Umbilical cord (tissue), 2 donors: ENCODE results near the gene DNHD1. TPM values are rescaled to one million over a fixed set of nuclear protein-coding genes. Genes with fewer than 3 reads are reported as not detected.

Source experiments
- DNase-seq: peaks from one replicate; pipeline ENCODE4 v3.0.0-alpha.2; 2015; ENCODE audit warnings: low spot score
- total RNA-seq: library from RNA; depleted of rRNA; stranded (reverse); fragments of >200 nt; gene quantifications from one replicate; pipeline ENCODE4 v1.2.3, GENCODE V29; 2014; ENCODE audit warnings: low replicate concordance; ENCODE audit not compliant: insufficient read depth

Gene DNHD1, protein sequence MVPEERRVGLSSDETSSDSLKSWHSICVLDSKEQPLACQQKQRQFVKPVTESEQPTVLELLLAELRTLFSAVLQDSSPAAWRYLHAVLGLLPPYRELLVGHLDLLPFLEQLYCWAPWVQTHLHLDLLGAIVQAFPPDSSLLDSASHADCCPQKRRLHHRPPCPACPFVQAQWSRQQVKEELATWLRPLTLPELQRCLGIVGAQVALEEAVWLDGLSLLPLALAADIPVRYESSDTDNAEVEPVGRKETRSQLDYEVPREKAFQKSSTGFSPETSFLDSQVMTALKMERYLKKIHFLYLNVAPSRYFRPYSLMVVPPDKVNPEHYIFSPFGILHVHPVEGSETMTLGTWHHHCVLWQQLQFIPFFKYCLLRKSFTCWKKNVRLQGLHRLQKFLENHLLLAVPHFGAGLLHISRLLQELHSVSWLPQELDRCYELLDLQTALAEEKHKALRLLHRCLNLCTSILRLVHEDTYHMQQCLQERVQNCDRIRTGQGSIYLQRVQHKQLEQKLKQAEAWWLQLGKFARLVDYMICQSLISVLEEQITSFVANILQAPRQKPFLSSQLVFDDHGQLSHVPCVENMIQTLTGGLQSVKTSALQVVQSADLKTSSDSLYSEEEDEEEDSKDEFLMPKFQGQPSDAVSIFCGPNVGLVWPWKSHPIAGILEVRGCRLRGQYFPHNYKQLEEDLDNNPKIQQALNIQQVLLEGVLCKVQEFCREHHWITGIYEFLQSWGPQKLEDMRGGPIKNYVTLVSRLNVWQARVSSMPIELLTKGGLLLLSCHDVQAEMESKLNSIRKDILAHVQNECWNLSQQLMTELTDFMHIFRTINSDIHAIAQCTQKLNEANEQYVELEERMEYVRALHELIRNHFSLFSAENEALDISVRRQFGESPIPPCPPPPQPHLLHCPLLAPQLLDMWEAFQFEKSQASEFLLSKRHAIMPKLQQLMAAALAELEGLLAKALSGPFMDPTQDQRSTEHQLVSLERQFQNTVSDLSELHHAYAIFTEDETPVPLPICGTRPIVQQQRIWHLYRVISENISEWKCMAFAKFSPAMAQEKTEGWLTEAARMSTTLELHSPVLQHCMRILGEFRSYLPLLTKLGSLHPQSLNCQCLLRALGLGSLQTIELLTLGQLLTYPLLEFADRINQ (N-terminal part only)
- 9.1 TPM for total RNA-seq

DNA sequence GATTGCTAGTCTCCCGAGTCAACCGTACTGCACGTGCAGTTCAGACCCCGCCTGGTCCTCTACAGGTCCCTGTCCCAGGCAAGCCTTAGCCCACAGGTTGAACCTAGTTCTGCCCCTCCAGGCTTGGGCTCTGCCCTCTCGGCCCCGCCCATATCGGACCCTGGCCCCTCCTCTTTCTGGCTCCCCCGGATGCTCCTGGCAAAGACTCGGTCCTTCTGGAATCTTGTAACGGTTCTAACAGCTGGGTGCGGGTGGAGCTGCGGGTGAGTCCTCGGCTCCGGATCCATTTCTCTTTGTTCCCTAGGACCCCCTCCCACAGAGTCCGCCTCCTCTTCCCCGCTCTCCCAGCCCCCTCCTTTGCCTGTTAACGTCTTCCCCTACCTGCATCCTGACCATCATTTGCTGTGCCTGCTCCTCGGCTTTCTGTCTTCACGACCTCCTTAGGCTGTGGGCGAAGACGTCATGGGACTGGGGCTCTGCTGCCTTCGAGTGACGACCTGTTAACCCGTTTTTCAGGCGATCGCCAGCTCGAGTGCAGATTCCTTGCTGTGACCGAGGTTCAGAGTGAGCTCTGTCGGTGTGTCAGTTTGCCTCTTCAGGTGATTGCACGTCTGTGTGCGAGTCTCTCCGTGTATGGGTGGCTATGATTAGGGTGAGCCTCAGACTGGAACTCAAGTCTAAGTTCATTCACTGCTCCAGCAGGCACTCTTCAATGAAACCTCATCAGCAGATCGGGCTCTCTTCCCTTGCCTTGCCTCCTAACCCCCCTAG lies at the start of gene DNHD1:
DNHD1 (plus strand) TSS at position 212 of the 771 bp plus-strand sequence. CDS start 936 bp downstream, outside the sequence.
- DNase-seq: no peak

DNA sequence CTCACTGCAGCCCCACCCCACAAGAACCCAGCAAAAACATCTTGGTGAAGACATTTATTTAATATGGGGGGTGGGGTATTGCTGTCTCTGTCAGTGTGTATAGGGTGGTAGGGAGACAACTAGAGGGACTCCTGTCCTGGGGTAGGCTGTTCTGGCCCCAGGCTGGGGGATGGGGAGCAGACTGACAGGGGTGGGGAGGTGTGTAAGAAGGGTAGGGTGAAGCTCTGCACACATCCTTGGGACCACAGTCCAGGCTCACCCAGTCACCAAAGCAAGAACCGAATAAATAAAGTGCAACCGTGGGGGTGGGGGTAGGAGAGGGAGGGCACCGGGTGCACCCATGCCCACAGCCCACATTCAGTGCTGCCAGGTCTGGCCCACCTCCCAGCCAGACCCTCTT lies 48.5 kb upstream of the DNHD1 start:
- no peak for DNase-seq

DNA sequence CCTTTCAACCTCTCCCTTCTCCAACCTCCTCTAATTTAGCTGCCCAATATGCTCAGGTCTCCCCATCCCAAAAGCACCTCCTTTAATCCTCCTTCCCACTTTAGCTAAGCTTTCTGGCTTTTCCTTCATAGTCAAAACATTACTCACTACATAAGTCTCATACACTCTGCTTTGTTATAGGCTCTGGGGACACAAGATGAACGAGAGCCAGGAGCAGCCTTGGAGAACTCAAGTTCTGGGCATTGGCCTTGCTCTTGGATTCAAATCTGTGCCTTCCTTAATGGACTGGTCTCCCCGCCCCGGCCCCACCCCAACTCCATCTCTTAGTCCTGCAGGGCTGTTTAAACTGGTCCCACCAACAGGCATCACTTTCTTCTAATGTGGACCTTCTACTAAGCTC lies 44.9 kb upstream of the DNHD1 start:
- DNase-seq: no peak

DNA sequence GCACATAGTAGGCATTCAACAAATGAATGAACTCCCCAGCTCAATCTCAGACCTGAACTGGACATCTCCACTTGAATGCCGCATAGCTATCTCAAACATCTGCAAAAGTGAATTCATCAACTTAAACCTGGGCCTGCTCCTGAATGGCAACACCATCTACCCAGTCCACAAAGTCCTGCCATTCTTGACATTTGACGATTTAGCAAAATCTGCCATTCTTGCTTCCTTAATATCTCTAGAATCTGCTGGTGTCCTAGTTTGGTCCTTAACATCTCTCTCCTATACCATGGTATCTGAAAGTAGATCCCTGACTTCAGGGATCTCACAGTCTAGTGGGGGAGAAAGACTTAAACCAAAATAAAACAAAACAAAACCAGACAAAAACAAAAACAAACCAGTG lies 43.9 kb upstream of the DNHD1 start:
- DNase-seq: no peak

DNA sequence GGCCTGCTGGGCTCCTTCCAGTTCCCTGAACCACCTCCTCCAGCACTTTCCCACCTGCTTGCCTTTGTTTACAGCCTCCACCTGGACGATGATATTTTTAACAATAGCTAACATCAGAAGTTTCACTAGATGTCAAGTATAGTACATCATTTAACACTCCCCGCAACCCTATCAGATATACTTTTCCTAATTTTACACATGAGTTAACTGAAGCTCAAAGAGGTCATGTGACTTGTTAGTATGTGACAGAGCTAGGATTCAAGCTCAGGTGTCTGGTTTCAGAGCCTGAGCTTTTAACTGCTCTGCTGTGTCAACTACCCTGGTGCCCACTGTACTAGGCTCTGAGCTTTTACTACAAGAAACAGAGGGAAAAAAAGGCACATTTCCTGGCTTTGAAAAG lies 42.0 kb upstream of the DNHD1 start:
- DNase-seq: no peak

DNA sequence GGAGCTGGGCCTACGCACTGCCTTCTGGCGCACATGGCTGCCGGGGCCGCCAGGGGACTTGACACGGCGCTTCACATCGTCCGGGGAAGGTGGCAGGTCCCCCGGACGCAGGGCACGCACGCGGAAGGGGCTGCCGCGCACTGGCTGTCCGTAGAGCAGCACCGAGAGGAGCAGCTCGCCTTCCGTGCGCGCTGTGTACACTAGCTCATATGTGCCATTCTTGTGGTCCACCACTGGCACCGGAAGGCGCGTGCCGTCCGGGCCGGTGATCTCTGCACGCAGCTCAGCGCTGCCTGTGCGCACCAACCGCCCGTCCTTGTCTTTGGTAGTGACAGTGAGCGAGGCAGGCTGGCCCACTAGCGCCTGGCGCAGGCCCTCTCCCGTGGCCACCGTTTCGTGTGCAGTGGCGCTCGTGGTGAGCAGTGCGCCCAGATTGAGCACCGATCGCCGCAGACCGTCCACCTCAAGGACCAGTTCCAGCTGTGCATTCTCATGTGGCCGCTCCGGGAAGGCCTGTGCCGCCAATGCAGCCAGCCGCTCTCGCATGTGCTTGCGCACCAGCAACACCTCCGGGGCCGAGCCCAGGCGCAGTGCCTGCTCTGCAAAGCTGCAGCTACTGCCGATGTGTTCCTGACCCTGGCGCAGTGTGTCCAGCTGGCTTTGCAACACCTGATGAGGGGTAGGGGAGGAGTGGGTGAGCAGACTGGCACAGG lies 40.6 kb upstream of the DNHD1 start:
- no peak for DNase-seq

DNA sequence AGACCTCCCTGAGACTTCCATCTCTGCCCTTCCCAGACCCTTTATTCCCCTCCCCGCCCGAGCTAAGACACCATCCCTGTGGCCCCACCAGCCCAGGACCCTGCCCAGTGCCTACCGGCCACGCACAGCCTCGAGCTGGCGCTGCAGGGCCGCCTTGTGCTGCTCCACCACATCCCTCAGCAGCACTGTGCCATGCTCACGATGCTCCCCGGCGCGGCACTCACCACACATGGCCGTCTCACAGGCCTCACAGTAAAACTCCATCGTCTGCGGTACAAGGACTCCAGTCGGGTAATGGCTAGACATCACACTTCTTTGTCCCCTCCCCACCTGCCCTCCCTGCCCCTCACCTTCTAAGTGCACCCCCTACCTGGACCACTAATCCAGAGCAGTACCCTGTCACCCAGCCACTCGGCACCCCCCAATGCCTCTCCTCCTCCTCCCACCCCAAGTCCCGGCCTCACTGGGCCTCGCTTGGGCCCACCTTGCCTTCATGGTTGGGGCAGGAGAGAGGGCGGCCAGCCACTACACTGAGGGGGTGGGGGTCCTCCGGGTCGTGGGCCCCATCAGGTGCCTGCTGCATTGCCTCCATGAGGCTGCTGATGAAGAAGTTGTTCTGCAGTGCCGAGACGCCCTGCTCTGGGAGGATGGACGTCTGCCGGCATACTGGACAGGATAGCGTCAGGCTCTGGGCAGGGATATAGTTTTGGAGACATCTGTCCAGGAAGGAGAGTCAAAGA lies 39.3 kb upstream of the DNHD1 start:
- DNase-seq: no peak

DNA sequence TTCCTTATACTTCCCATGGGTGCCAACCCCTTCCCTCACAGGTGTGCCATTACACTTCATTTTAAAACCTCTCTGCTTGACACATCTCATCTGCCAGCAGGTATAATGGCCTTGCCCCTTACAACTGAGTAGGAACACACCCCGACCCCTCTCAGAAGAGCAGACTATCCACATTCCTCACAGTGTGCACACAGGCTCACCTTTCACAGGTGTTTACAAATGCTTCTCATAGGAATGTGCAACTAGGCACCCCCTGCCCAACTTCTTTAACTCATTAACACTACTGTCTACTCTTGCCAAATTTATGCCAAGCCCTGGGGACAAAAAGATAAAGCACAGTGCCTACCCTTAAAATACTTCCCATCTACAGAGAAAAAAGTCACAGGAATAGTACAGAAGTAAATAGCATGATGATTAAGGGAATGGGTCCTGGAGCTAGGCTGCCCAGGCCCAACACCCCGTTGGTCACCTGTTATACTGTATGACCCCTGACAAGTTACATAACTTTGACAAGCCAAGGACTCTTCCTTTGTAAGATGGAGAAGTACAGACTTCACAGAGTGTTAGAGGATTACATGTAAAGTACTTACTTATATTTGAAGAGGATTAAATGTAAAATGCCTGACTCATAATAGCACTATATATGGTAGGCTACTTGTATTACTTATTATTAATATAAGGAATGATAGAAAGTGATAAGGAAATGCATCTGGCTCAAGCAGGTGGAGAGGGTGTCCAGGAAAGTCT lies 38.6 kb upstream of the DNHD1 start:
- DNase-seq: no peak

DNA sequence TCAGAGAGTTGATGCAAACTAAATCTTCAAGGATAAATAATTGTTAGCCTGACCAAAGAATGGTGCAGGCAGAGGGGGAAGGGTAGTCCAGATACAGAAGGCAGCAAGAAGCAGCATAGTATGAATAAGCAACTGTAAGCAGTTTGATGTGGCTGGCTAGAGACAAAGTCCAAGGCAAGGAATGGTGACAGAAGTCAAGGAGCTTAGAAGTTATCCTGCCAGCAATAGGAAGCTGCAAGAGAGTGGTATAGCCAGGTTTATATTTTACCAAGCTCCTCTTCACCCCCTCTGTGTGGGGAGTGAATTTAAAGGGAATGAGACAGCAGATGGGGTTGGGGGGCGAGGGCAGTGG lies 38.0 kb upstream of the DNHD1 start:
- DNase-seq: no peak

DNA sequence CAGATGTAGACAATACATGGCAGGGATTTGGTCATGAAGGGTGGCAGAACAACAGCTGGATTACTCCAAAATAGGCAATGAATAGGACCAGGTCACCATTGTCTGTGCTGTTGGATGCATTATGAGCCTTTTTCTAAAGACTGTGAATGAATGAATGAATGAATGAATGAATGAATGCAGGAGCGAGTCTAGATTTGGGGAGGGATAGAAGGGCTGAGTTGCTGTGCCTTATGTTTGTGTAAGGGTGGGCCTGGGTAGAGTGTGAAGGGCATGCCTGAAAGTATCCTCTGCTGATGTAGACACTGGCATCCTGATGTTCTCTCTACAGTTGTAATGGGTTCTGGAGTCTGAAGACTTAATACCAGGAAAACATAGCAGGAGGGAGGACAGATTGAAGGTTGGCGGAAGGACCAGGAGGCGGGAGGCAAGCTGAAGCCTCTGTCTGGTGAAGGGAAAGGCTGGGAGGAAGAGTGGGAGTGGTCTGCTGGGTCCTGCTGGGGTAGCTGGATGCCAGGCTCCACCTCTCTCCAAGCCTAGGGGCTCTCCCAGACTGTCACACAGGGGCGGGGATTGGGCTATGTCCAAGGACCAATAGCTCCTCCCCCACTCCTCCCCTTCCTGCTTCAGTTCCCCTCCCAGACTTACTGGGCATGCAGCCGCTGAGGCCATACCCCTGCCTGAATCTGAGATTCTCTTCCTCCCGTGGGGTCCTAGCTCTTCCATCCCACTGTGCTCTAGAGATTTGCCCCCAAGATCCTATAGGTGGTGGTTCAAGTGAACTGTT lies 28.2 kb upstream of the DNHD1 start:
- peak; percentile 96 for DNase-seq

DNA sequence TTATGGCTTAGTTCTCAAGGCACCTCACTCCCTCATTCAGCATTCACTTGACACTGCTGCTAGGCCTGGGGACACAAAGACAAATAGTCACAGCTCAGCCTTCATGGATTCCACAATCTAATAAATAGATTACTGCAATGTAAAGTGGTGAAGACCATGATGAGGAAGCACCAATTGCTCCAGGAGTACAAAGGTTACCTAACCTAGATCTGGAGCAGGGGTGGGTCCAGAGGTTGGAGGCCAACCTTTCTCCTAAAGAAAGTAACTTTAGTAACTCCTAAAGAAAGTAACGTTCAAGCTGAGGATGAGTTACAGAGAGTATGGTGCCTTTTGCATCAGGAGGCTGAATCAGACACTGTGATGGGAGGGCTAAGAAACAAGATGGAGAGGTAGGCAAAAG lies 27.5 kb upstream of the DNHD1 start:
- no peak for DNase-seq

DNA sequence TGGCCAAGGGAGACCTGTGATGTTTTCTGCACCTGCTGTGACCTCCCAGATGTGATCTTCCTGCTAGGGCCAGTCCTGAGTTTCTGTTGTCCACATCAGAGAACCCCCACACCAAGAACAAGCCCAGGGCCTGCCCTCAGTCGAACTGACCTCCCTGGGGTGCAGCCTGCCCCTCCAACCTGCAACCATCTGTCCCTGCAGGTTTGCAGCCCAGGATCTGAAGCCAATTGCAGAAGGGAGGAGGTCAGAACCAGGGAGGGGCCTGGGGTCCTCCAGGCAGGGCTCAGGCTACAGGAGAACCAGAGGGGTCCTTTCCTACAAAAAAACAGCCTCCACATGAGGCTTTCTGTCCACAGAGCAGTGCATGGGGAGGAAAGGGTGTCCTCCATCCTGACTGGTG lies 24.1 kb upstream of the DNHD1 start:
- no peak for DNase-seq

DNA sequence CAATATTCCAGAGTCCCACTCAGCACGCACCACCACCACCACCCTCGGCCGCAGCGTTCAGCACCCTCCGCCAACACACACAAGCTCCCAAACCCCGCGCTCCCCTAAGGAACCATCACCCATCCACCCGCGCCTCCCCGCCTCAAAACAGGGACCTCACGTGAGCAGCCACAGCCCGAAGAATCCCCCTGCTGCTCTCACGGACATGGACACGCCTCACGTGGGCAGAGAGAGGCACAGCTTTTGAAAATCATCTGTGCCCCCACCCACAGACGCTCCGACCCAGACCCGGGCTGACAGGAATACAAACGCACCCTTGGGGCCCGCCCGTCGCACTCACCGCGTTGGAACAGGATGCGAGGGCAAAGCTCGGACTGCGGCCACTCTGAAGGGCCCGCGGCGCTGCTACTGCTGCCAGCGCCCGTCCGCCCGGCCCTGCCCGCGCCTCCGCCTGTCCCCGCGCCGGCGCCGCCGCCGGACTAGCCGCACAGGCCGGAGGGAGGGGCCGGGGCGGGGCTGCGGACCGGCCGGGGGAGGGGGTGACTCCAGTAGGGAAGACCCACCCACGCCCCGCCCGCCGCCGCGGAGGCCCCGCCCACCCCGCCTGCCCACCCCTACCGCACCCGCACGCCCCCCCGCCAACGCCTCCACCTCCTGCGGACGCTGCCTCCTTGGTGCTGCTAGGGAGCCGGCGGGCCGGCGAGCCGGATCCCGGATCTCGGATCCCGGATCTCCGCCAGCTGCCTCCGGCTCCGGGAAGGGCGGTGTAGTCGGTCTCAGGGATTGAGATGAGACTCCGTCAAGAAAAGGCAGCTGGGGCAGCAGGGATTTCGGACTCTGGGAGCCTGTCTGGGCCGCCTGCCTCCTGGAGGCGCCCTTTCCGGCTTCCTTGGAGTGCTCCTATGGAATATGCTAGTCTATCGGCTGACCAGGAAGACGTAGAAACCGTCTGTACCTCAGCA lies 23.3 kb upstream of the DNHD1 start, which contains the start of gene TRIM3:
TRIM3 (minus strand) TSS at position 491 of the 962 bp plus-strand sequence. CDS start 8,246 bp downstream, outside the sequence.
- DNase-seq: peak; percentile 94

DNA sequence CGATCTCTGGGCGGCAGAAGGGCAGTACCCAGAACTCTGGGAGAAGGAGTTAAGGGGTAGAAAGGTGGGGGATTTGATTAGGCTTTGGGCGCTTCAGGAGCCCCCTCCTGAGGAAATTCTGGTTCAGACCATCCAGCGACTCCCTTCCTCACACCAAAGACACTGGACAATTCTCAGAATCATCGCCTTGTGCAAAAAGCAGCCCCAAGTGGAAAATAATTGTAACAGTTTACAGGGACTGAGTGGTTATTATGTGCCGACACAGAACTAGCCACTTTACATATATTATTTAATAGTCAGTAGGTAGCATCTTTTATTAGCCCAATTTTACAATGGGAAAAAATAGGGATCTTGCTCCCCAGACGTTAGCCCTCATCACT lies 22.7 kb upstream of the DNHD1 start:
- no peak for DNase-seq

DNA sequence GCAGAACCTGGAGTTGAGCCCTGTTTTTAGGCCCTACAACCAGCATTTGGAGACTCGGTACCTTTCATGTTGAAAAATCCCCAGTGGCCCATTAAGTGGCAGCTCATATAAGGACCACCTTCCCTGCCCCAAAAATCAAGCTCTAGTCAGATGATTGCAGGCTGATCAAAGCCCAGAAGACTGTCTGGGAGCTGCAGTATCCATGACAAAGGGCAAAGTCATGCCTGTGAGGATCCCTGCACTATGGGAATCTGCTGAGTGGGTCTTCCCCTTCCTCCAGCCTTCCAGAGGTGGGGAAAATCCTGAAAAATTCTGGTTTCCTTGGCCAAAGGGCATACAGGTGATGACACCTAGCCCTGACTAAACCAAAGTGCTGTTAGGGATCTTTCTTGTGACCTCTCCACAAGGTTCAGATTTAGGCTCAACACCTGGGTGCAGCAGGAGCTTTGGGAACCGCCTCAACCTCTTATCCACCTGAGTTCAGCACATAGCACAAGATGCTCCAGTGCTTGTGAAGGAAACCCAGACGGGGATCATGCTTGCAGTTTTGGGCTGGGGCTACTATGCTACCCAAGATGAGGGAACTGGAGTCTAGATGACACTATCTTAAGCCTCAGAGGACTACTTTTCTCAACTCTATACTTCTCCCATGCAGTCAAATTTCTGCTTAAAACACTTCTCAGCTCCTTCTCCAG lies 22.1 kb upstream of the DNHD1 start:
- peak; percentile 12 for DNase-seq

DNA sequence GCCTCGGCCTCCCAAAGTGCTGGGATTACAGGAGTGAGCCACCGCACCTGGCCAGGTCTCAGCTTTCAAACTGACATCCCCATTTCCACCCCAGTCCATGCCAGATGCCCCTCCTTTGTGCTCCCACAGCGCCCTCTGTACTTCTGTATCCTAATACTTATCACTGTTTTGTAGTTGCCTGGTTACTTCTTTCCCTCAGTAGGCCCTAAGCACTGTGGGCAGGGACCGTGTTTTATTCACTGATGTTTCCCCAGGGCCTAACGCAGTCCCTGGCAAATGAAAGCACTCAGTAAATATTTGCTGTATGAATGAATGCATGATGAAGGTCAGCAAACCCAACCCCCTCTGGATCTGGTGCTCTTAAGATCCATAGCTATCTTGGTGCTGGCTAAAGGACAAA lies 21.1 kb upstream of the DNHD1 start:
- no peak for DNase-seq

DNA sequence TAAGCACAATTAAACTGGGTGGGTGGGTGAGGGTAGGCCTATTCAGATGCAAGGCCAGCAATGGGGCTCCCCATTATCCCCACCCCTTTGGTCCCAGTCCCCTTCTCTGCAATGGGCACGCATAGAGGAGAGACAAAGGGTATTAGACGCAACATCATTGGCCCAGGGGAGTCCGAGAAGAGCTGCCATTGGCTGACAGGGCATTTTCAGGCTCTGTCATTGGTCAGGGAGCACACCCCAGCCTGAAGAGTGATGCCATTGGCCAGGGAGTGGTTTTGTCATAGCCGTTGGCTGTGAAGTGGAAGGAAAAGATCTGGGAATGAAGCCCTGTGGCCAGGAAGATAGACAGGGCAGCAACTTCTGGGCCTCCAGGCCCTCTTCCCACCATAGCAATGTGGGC lies 20.5 kb upstream of the DNHD1 start:
- DNase-seq: no peak
